ENCODE results near the gene RASAL2. TPM values are rescaled to one million over a fixed set of nuclear protein-coding genes. Genes with fewer than 3 reads are reported as not detected.

RASAL2 gene
- total and polyA plus RNA-seq, 12 donors: 2.4 to 31.5 (median 15.0) TPM

DNA sequence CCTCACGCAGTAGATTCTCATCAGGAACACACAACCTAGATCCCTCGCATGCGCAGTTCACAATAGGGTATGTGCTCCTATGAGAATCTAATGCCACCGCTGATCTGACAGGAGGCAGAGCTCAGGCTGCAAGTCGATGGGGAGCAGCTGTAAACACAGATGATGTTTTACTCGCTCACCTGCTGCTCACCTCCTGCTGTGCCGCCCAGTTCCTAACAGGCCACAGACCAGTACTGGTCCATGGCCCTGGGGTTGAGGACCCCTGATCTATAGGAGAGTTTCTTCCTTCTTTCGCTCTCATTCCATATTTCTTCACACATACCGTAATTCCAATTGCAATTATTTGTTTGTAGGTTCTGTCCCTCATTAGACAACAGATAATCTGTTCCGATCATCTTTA, 299.5 kb downstream of the RASAL2 start:
- peaks cover 6 to 15% of the 10 kb centered on the region in 2 donors for H3K4me1 ChIP-seq (replicated peaks in 1 of 2)
- no peak overlapping the region for H3K4me3 ChIP-seq
- no peak overlapping the region for H3K27ac ChIP-seq
- no peaks in the 10 kb centered on the region for H3K36me3 ChIP-seq (replicated peaks in 1 of 2)
- H3K27me3 ChIP-seq: no peaks in the 10 kb centered on the region
- no peak for DNase-seq
- TF ChIP-seq, protein P1, sequence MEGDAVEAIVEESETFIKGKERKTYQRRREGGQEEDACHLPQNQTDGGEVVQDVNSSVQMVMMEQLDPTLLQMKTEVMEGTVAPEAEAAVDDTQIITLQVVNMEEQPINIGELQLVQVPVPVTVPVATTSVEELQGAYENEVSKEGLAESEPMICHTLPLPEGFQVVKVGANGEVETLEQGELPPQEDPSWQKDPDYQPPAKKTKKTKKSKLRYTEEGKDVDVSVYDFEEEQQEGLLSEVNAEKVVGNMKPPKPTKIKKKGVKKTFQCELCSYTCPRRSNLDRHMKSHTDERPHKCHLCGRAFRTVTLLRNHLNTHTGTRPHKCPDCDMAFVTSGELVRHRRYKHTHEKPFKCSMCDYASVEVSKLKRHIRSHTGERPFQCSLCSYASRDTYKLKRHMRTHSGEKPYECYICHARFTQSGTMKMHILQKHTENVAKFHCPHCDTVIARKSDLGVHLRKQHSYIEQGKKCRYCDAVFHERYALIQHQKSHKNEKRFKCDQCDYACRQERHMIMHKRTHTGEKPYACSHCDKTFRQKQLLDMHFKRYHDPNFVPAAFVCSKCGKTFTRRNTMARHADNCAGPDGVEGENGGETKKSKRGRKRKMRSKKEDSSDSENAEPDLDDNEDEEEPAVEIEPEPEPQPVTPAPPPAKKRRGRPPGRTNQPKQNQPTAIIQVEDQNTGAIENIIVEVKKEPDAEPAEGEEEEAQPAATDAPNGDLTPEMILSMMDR (IDR thresholded peaks at IDR 0.05): no peak
- intact Hi-C loops (cut with DNase I): no loop called here
- H3K9me3 ChIP-seq (replicated peaks in 1 of 3): no peaks in the 10 kb centered on the region
- WGBS, 4 donors: 90 to 100% (median 93%) methylated on average over 8 to 10 of the region's 10 CpGs

- no peaks in the 10 kb centered on the region for H3K27me3 ChIP-seq
- DNase-seq: no peak
- no peak overlapping the region for H3K4me3 ChIP-seq
- H3K36me3 ChIP-seq (replicated peaks in 1 of 2): no peaks in the 10 kb centered on the region
- no peaks in the 10 kb centered on the region for H3K9me3 ChIP-seq (replicated peaks in 1 of 3)
- intact Hi-C loops (cut with DNase I): no loop called here
- no peak overlapping the region for H3K27ac ChIP-seq
- H3K4me1 ChIP-seq (replicated peaks in 1 of 2): no peaks in the 10 kb centered on the region
- no peak for TF ChIP-seq POLR2A (IDR thresholded peaks at IDR 0.05)
- TF ChIP-seq, protein P1 (IDR thresholded peaks at IDR 0.05): no peak
These were observed 302.9 kb downstream of the RASAL2 start for GRCh38 chr1:178396789-178397188.

- no peaks in the 10 kb centered on the region for H3K27me3 ChIP-seq
- no peaks in the 10 kb centered on the region for H3K4me1 ChIP-seq (replicated peaks in 1 of 2)
- H3K4me3 ChIP-seq: no peak overlapping the region
- H3K9me3 ChIP-seq (replicated peaks in 1 of 3): no peaks in the 10 kb centered on the region
- H3K27ac ChIP-seq: no peak overlapping the region
- no peak for DNase-seq
- H3K36me3 ChIP-seq (replicated peaks in 1 of 2): no peaks in the 10 kb centered on the region
- intact Hi-C loops (cut with DNase I): no loop called here
- TF ChIP-seq, protein P1 (IDR thresholded peaks at IDR 0.05): no peak
- TF ChIP-seq POLR2A (IDR thresholded peaks at IDR 0.05): no peak
- WGBS, 4 donors: 89 to 94% (median 92%) methylated on average over 2 of the region's 2 CpGs
These were observed 303.8 kb downstream of the RASAL2 start for GRCh38 chr1:178397678-178398077.

GRCh38 chr1:178399177-178399728, 305.3 kb downstream of the RASAL2 start:
- DNase-seq: no peak
- no peaks in the 10 kb centered on the region for H3K4me1 ChIP-seq (replicated peaks in 1 of 2)
- intact Hi-C loops (cut with DNase I): no loop called here
- H3K27ac ChIP-seq: no peak overlapping the region
- H3K9me3 ChIP-seq (replicated peaks in 1 of 3): no peaks in the 10 kb centered on the region
- no peaks in the 10 kb centered on the region for H3K36me3 ChIP-seq (replicated peaks in 1 of 2)
- no peak overlapping the region for H3K4me3 ChIP-seq
- no peaks in the 10 kb centered on the region for H3K27me3 ChIP-seq
- TF ChIP-seq POLR2A (IDR thresholded peaks at IDR 0.05): no peak
- TF ChIP-seq, protein P1 (IDR thresholded peaks at IDR 0.05): no peak
- 95 to 97% (median 96%) methylated on average over 4 of the region's 4 CpGs for WGBS, 4 donors

Measured in adrenal gland (tissue), 12 donors.